ENCODE results near the gene MAPK12. TPM values are rescaled to one million over a fixed set of nuclear protein-coding genes. Genes with fewer than 3 reads are reported as not detected.

MAPK12 gene
- total RNA-seq = 18.9 TPM

GRCh38 chr22:50261615-50262459 is at the start of gene MAPK12:
Gene MAPK12, minus strand, starts transcription at chr22:50261683. Its CDS starts 174 bp downstream, at chr22:50261509.

GRCh38 chr22:50306753-50307749 is 45.6 kb upstream of the MAPK12 start, which contains the start of gene PLXNB2:
Gene PLXNB2, minus strand, starts transcription at chr22:50307646. Its CDS starts 17,062 bp downstream, at chr22:50290584.

GRCh38 chr22:50269970-50270665 is 8.6 kb upstream of the MAPK12 start, which contains the start of gene MAPK11:
Gene MAPK11, minus strand, starts transcription at chr22:50270380. Its CDS starts 88 bp downstream, at chr22:50270292.

GRCh38 chr22:50250555-50251476 is 10.7 kb downstream of the MAPK12 start, which contains the start of gene HDAC10:
Gene HDAC10, minus strand, starts transcription at chr22:50251265. Its CDS starts 233 bp downstream, at chr22:50251032.

GRCh38 chr22:50244420-50245213 is 16.9 kb downstream of the MAPK12 start, which contains the start of gene TUBGCP6:
Gene TUBGCP6, minus strand, starts transcription at chr22:50245023. Its CDS starts 564 bp downstream, at chr22:50244459.

Other genes with a start within 250 kb of the MAPK12 start
- 0.55 TPM for gene IL17REL, start 248.9 kb downstream of the MAPK12 start, total RNA-seq
- gene TTLL8, start 203.4 kb downstream of the MAPK12 start, total RNA-seq = not detected
- gene MLC1, start 176.3 kb downstream of the MAPK12 start, total RNA-seq = 7.2 TPM
- gene MOV10L1, start 171.7 kb downstream of the MAPK12 start, total RNA-seq = 5.6 TPM
- gene PANX2, start 91.0 kb downstream of the MAPK12 start, total RNA-seq = 2.4 TPM
- gene TRABD, start 75.8 kb downstream of the MAPK12 start, total RNA-seq = 17.3 TPM
- gene SELENOO, start 60.7 kb downstream of the MAPK12 start, total RNA-seq = 17.5 TPM
- 65.6 TPM for gene TUBGCP6, start 16.7 kb downstream of the MAPK12 start, total RNA-seq
- 30.9 TPM for gene HDAC10, start 10.4 kb downstream of the MAPK12 start, total RNA-seq
- gene MAPK11, start 8.7 kb upstream of the MAPK12 start, total RNA-seq = 7.6 TPM
- 169 TPM for gene PLXNB2, start 46.0 kb upstream of the MAPK12 start, total RNA-seq
- 16.9 TPM for gene DENND6B, start 65.3 kb upstream of the MAPK12 start, total RNA-seq
- gene PPP6R2, start 81.6 kb upstream of the MAPK12 start, total RNA-seq = 56.1 TPM
- 67.3 TPM for gene SBF1, start 213.4 kb upstream of the MAPK12 start, total RNA-seq
- 1.5 TPM for gene ADM2, start 219.9 kb upstream of the MAPK12 start, total RNA-seq
- not detected for gene MIOX, start 225.2 kb upstream of the MAPK12 start, total RNA-seq
- gene LMF2, start 246.0 kb upstream of the MAPK12 start, total RNA-seq = 39.0 TPM
- 58.1 TPM for gene NCAPH2, start 246.5 kb upstream of the MAPK12 start, total RNA-seq